ENCODE results near the gene SUGCT.

The SUGCT gene

DNA sequence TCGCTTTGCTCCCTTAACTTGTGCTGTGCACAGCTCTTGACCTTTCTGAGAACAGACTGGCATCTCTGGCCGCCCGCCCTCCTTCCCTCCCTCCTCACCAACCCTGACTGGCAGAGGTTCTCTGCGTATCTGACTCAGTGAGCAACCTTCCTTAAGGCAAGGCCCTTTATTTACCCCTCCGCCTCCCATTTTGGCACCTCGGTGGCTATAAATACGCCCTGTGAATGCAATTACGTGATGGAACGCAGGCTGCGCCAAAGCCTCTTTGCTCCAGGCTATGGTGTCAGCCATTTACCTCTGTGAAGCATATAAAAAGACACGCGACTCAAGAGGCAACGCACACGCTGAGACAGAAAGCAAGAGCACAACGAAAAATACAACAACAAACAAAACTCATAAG, 764.3 kb downstream of the SUGCT start:
- Histone ChIP-seq H2AK5ac (ENCODE audit: low read length) (no peak overlapping the region), H2BK120ac (ENCODE audit: insufficient read depth, low read length, poor library complexity) (no peak overlapping the region), H3K27me3 (ENCODE audit: insufficient read depth, low read length) (no peaks in the 10 kb centered on the region), H3K23ac (ENCODE audit: low read length) (no peak overlapping the region), H2BK12ac (ENCODE audit: low read length) (no peak overlapping the region), H4K12ac (ENCODE audit: low read depth, low read length) (no peak overlapping the region), H3K4me3 (ENCODE audit: low read depth, low read length) (no peak overlapping the region), H3K14ac (ENCODE audit: low read length) (no peak overlapping the region), H3K4me1 (ENCODE audit: control insufficient read depth in 1 of 2, insufficient read depth in 2 of 2, low read length in 2 of 2) (no peaks in the 10 kb centered on the region), H3K36me3 (ENCODE audit: control insufficient read depth in 1 of 2, insufficient read depth in 2 of 2, low read length in 2 of 2) (peaks cover 0 to 4% of the 10 kb centered on the region in 2 experiments), H3K18ac (ENCODE audit: low read length) (no peak overlapping the region), H3K9me3 (ENCODE audit: insufficient read depth, low read depth, low read length) (peaks cover 5% of the 10 kb centered on the region), H3K27ac (ENCODE audit: low read depth, low read length) (no peak overlapping the region), H3K4ac (ENCODE audit: low read depth, low read length) (no peak overlapping the region), H3K79me1 (ENCODE audit: low read length) (no peaks in the 10 kb centered on the region), H3K4me2 (ENCODE audit: low read length) (no peak overlapping the region), H4K8ac (ENCODE audit: low read depth, low read length) (no peak overlapping the region), H3K79me2 (ENCODE audit: control insufficient read depth, insufficient read depth, low read length, poor library complexity) (no peaks in the 10 kb centered on the region), H3K9ac (ENCODE audit: low read length) (no peak overlapping the region), H2BK5ac (ENCODE audit: low read depth, low read length, poor library complexity) (no peak overlapping the region), H4K91ac (ENCODE audit: low read depth, low read length) (no peak overlapping the region), H2AFZ (ENCODE audit: insufficient read depth, low read length, poor library complexity) (no peak overlapping the region)
- DNase-seq, result peak; percentile 48 to 74
- WGBS (ENCODE audit: extremely low coverage, insufficient coverage, insufficient read length), result no CpG with 5 or more reads among the region's 15 CpGs

DNA sequence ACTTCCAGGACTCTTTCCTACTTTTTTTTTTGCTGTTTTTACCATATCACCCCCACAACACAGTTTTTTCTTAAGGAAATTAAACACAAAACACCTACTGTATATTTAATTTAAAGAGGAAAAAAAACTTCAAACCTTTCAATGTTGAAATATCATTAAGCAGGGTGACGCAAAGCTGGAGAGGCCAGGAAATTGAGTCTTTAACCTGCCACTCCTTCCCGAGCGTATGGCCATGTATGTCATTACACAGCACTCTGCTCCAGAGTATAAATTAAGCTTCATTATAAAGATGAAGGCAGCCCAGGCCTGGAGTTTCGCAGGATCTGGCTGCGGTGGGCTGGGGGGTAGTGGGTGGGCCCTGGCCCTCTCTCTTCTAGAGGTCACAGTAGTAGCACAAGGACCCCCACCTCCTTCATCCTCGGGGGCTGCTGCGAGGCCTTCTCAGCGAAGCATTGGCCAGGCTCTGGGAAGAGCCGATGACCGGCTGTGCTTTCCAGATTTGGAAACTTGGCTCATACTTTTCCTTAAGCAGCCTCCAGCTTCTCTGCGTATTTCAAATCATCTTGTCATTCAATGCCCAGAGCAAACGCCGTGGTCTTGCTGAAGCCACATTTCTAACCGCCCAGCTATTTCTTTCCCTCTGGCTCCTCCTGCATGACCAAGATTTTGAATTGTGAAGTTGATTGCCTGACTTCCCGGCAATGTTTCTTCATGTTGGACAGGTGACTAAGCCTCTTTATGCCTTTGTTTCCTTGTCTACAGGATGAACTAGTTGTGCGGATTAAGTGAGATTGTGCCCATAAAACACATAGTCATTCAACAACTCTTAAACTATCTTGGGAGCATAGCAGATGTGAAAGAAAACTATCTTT, 765.1 kb downstream of the SUGCT start:
- Histone ChIP-seq H3K23ac (ENCODE audit: low read length) (no peak overlapping the region), H3K9me3 (ENCODE audit: insufficient read depth, low read depth, low read length) (peaks cover 5% of the 10 kb centered on the region), H3K4me1 (ENCODE audit: control insufficient read depth in 1 of 2, insufficient read depth in 2 of 2, low read length in 2 of 2) (no peaks in the 10 kb centered on the region), H2BK12ac (ENCODE audit: low read length) (peak overlapping the region; percentile 11), H3K27ac (ENCODE audit: low read depth, low read length) (no peak overlapping the region), H3K27me3 (ENCODE audit: insufficient read depth, low read length) (no peaks in the 10 kb centered on the region), H3K4me2 (ENCODE audit: low read length) (no peak overlapping the region), H3K4me3 (ENCODE audit: low read depth, low read length) (no peak overlapping the region), H3K79me2 (ENCODE audit: control insufficient read depth, insufficient read depth, low read length, poor library complexity) (no peaks in the 10 kb centered on the region), H3K4ac (ENCODE audit: low read depth, low read length) (no peak overlapping the region), H3K14ac (ENCODE audit: low read length) (no peak overlapping the region), H3K9ac (ENCODE audit: low read length) (no peak overlapping the region), H3K79me1 (ENCODE audit: low read length) (no peaks in the 10 kb centered on the region), H4K91ac (ENCODE audit: low read depth, low read length) (no peak overlapping the region), H2BK5ac (ENCODE audit: low read depth, low read length, poor library complexity) (no peak overlapping the region), H4K12ac (ENCODE audit: low read depth, low read length) (no peak overlapping the region), H3K36me3 (ENCODE audit: control insufficient read depth in 1 of 2, insufficient read depth in 2 of 2, low read length in 2 of 2) (peaks cover 0 to 4% of the 10 kb centered on the region in 2 experiments), H2AK5ac (ENCODE audit: low read length) (no peak overlapping the region), H2BK120ac (ENCODE audit: insufficient read depth, low read length, poor library complexity) (no peak overlapping the region), H2AFZ (ENCODE audit: insufficient read depth, low read length, poor library complexity) (no peak overlapping the region), H4K8ac (ENCODE audit: low read depth, low read length) (no peak overlapping the region), H3K18ac (ENCODE audit: low read length) (no peak overlapping the region)
- WGBS (ENCODE audit: extremely low coverage, insufficient coverage, insufficient read length), result no CpG with 5 or more reads among the region's 16 CpGs
- DNase-seq, result peak; percentile 10 to 52

DNA sequence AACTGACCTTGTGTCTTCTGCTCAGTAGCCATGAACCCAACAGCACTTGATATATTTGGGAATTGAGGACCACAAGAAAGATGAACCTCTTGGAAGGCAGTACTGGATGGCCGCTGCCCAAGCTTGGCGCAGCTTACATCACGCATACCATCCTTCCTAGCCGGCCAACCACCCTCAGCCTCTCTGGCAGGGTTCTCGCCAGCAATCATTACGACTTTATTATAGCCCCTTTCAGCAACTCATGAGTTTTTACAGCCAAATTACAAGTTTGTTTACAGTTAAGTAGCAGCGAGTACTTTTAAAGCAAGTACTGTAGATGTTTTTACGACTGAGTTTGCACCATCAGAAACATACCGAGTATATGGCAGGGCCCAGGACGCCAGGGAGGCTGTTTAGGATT, 769.1 kb downstream of the SUGCT start:
- Histone ChIP-seq H3K9me3 (ENCODE audit: insufficient read depth, low read depth, low read length) (no peaks in the 10 kb centered on the region), H4K8ac (ENCODE audit: low read depth, low read length) (no peak overlapping the region), H3K9ac (ENCODE audit: low read length) (no peak overlapping the region), H2BK5ac (ENCODE audit: low read depth, low read length, poor library complexity) (no peak overlapping the region), H3K4me2 (ENCODE audit: low read length) (no peak overlapping the region), H4K91ac (ENCODE audit: low read depth, low read length) (no peak overlapping the region), H3K18ac (ENCODE audit: low read length) (no peak overlapping the region), H3K14ac (ENCODE audit: low read length) (no peak overlapping the region), H2BK120ac (ENCODE audit: insufficient read depth, low read length, poor library complexity) (no peak overlapping the region), H3K23ac (ENCODE audit: low read length) (no peak overlapping the region), H3K4me1 (ENCODE audit: control insufficient read depth in 1 of 2, insufficient read depth in 2 of 2, low read length in 2 of 2) (no peaks in the 10 kb centered on the region), H3K4ac (ENCODE audit: low read depth, low read length) (no peak overlapping the region), H2AFZ (ENCODE audit: insufficient read depth, low read length, poor library complexity) (no peak overlapping the region), H3K36me3 (ENCODE audit: control insufficient read depth in 1 of 2, insufficient read depth in 2 of 2, low read length in 2 of 2) (no peaks in the 10 kb centered on the region), H4K12ac (ENCODE audit: low read depth, low read length) (no peak overlapping the region), H2AK5ac (ENCODE audit: low read length) (no peak overlapping the region), H3K4me3 (ENCODE audit: low read depth, low read length) (no peak overlapping the region), H3K27me3 (ENCODE audit: insufficient read depth, low read length) (no peaks in the 10 kb centered on the region), H3K27ac (ENCODE audit: low read depth, low read length) (no peak overlapping the region), H2BK12ac (ENCODE audit: low read length) (no peak overlapping the region), H3K79me1 (ENCODE audit: low read length) (no peaks in the 10 kb centered on the region), H3K79me2 (ENCODE audit: control insufficient read depth, insufficient read depth, low read length, poor library complexity) (no peaks in the 10 kb centered on the region)
- no peak for DNase-seq
- no CpG with 5 or more reads among the region's 10 CpGs for WGBS (ENCODE audit: extremely low coverage, insufficient coverage, insufficient read length)

DNA sequence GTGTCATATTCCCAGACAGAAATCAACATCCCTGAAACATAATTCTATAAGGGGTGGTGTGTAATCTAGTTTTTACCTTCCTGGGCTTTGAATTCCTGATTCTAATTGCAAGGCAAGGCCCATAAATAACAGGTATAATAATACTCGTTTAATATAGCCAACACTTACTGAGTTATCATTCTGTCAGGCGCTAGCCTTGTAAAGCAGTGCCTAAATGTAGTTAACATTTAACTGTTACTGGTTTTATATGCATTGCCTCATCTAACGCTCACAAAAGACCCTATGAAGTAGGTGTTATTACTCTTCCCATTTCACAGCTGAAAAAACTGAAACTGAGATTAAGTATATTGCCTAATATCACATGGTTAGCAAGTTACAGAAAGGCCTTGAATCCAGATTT, 772.5 kb downstream of the SUGCT start:
- no peak overlapping the region for H2AFZ ChIP-seq (ENCODE audit: insufficient read depth, low read length, poor library complexity)
- WGBS (ENCODE audit: extremely low coverage, insufficient coverage, insufficient read length), result no CpG with 5 or more reads among the region's 3 CpGs

More for the DNA sequence above, 772.5 kb downstream of the SUGCT start:
- no peak overlapping the region for H4K8ac ChIP-seq (ENCODE audit: low read depth, low read length)
- H4K12ac ChIP-seq (ENCODE audit: low read depth, low read length), result no peak overlapping the region
- H3K14ac ChIP-seq (ENCODE audit: low read length), result no peak overlapping the region
- H3K79me2 ChIP-seq (ENCODE audit: control insufficient read depth, insufficient read depth, low read length, poor library complexity), result peaks cover 3% of the 10 kb centered on the region
- no peak overlapping the region for H3K9ac ChIP-seq (ENCODE audit: low read length)
- no peak overlapping the region for H3K4ac ChIP-seq (ENCODE audit: low read depth, low read length)
- H3K27ac ChIP-seq (ENCODE audit: low read depth, low read length), result no peak overlapping the region
- H3K4me3 ChIP-seq (ENCODE audit: low read depth, low read length), result no peak overlapping the region
- no peaks in the 10 kb centered on the region for H3K27me3 ChIP-seq (ENCODE audit: insufficient read depth, low read length)
- H2AK5ac ChIP-seq (ENCODE audit: low read length), result no peak overlapping the region
- no peak overlapping the region for H2BK12ac ChIP-seq (ENCODE audit: low read length)
- H3K36me3 ChIP-seq (ENCODE audit: control insufficient read depth in 1 of 2, insufficient read depth in 2 of 2, low read length in 2 of 2), result no peaks in the 10 kb centered on the region
- no peak overlapping the region for H3K18ac ChIP-seq (ENCODE audit: low read length)
- no peak overlapping the region for H2BK5ac ChIP-seq (ENCODE audit: low read depth, low read length, poor library complexity)
- H3K79me1 ChIP-seq (ENCODE audit: low read length), result peaks cover 9% of the 10 kb centered on the region
- peaks cover 4 to 5% of the 10 kb centered on the region in 2 experiments for H3K4me1 ChIP-seq (ENCODE audit: control insufficient read depth in 1 of 2, insufficient read depth in 2 of 2, low read length in 2 of 2)
- H3K4me2 ChIP-seq (ENCODE audit: low read length), result no peak overlapping the region
- H3K9me3 ChIP-seq (ENCODE audit: insufficient read depth, low read depth, low read length), result no peaks in the 10 kb centered on the region
- no peak overlapping the region for H2BK120ac ChIP-seq (ENCODE audit: insufficient read depth, low read length, poor library complexity)
- DNase-seq, result no peak
- H4K91ac ChIP-seq (ENCODE audit: low read depth, low read length), result no peak overlapping the region
- no peak overlapping the region for H3K23ac ChIP-seq (ENCODE audit: low read length)

Measured in trophoblast cell (in vitro differentiated cells and primary cell).